Karpas-422 (cell line): ENCODE results near the gene MALL. TPM values are rescaled to one million over a fixed set of nuclear protein-coding genes. Genes with fewer than 3 reads are reported as not detected.
"Not testable (repeated sequence)": the region's sequence is repeated elsewhere in the genome, so short reads cannot be mapped to it uniquely, and the experiment has no call there.

Experiments
- DNase-seq: peaks from one replicate; pipeline ENCODE4 v3.0.0-alpha.2; 2015
- H2AFZ ChIP-seq: fragments of 200-600 bp; sonication (generic); 2 replicates; pipeline ENCODE4 v1.6.1; 2014; ENCODE audit warnings: antibody characterized with exemption, low read length, mixed read lengths
- H3K27ac ChIP-seq: fragments of 200-600 bp; sonication (generic); 2 replicates; pipeline ENCODE4 v1.5.1; 2014; ENCODE audit warnings: mild to moderate bottlenecking, low read length, moderate library complexity
- H3K27me3 ChIP-seq: fragments of 200-600 bp; sonication (generic); 2 replicates; pipeline ENCODE4 v1.6.1; 2014; ENCODE audit warnings: low read length, mixed read lengths
- H3K36me3 ChIP-seq: fragments of 200-600 bp; sonication (generic); 2 replicates; pipeline ENCODE4 v1.6.1; 2014; ENCODE audit warnings: low read length, mixed read lengths; ENCODE audit not compliant: insufficient read depth
- H3K4me1 ChIP-seq: fragments of 200-600 bp; sonication (generic); 2 replicates; pipeline ENCODE4 v1.6.1; 2014; ENCODE audit warnings: mild to moderate bottlenecking, low read length, mixed read lengths
- H3K4me2 ChIP-seq: fragments of 200-600 bp; sonication (generic); 2 replicates; pipeline ENCODE4 v1.6.1; 2014; ENCODE audit warnings: low read length, low read depth, mild to moderate bottlenecking; ENCODE audit not compliant: poor library complexity, severe bottlenecking
- H3K4me3 ChIP-seq: fragments of 200-600 bp; sonication (generic); 2 replicates; pipeline ENCODE4 v1.5.1; 2014; ENCODE audit warnings: mild to moderate bottlenecking, antibody characterized with exemption, low read length, mixed read lengths
- H3K79me2 ChIP-seq: fragments of 200-600 bp; sonication (generic); 2 replicates; pipeline ENCODE4 v1.6.1; 2014; ENCODE audit warnings: mild to moderate bottlenecking, low read length, mixed read lengths
- H3K9ac ChIP-seq: fragments of 200-600 bp; sonication (generic); 2 replicates; pipeline ENCODE4 v1.6.0; 2014; ENCODE audit warnings: low read length
- H3K9me2 ChIP-seq: fragments of 200-600 bp; sonication (generic), shearing (Covaris generic); replicated peaks from 2 replicates; pipeline ENCODE4 v1.6.0; 2014; ENCODE audit warnings: mild to moderate bottlenecking, low read length, moderate library complexity; ENCODE audit not compliant: insufficient read depth
- H3K9me3 ChIP-seq: fragments of 300-700, 200-600 bp; sonication (generic); 2 replicates; pipeline ENCODE4 v1.6.1; 2014; ENCODE audit warnings: low read length, mixed read lengths
- H4K20me1 ChIP-seq: fragments of 200-600 bp; sonication (generic); 2 replicates; pipeline ENCODE4 v1.6.1; 2014; ENCODE audit warnings: mild to moderate bottlenecking, antibody characterized with exemption, low read length, low read depth; ENCODE audit not compliant: insufficient read depth
- total RNA-seq: library from RNA; depleted of rRNA; stranded (reverse); fragments of >200 nt; shearing (Covaris generic); gene quantifications from 2 replicates; pipeline ENCODE4 v1.2.3, GENCODE V29; 2014; ENCODE audit warnings: low replicate concordance

Gene MALL
- total RNA-seq, 1 experiment from 2014 or later: not detected

DNA sequence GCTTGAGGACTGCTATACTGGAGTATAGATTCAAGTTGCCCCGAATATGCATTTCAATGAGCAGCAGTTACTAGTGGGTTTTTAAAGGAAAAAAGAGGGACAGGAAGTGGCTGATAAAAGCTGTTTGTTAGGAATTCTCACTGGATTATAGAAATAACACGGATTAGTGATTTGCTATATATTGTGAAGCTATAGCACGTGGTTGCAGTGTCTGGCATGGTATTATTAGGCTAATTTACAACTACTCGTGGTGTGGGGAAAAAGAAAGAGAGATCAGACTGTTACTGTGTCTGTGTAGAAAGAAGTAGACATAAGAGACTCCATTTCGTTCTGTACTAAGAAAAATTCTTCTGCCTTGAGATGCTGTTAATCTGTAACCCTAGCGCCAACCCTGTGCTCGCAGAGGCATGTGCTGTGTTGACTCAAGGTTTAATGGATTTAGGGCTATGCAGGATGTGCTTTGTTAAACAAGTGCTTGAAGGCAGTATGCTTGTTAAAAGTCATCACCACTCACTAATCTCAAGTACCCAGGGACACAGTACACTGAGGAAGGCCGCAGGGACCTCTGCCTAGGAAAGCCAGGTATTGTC is 59.7 kb downstream of the MALL start:
- H2AFZ ChIP-seq, H3K79me2 ChIP-seq, H3K27ac ChIP-seq, H4K20me1 ChIP-seq, H3K36me3 ChIP-seq, H3K4me3 ChIP-seq, H3K27me3 ChIP-seq, H3K4me2 ChIP-seq, H3K9me2 ChIP-seq, DNase-seq, H3K9ac ChIP-seq, H3K9me3 ChIP-seq, H3K4me1 ChIP-seq: not testable (repeated sequence)

DNA sequence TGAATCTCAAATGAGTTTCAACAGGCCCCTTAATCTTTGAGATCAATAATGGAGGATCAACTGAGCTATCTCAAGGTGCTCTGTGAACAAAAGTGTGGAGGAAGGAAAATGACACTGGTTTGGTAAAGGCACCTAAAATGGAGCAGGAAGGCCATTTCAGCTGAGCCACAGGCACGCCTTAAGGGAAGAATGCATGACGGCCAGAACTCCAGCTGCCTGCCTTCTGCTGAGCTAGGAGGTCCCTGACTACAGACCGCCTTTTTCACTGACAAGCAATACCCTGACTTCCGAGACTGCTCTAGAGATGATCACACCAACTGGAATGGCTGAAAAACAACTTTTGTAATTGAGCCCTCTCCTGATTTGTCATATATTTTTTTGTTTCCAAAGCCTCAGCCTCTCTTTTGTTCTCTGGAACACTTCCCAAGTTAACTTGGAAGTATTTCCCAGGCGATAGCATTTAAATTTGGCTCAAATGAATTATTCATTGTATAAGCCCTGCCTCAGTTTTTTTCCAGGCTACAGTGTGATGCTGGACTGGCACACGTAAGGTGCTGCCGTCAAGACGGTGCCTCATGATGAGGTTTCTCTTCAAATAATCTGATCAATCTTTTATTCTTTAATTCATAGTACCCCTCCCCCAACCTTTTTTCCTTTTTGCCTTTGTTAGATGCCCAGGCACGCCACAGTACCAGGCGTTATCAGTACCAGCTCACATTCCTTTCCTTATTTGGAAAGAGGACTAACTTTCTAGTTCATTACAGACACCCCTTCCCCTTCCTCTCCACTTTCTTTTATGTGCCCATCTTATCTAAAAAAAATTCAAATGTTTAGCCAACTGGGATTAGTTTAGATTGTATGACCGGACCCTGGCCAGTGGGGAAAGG is 60.9 kb downstream of the MALL start:
- H3K9me2 ChIP-seq, DNase-seq, H3K9ac ChIP-seq, H3K9me3 ChIP-seq, H3K4me2 ChIP-seq, H3K27ac ChIP-seq, H3K4me3 ChIP-seq, H3K4me1 ChIP-seq, H3K27me3 ChIP-seq, H4K20me1 ChIP-seq, H3K79me2 ChIP-seq, H3K36me3 ChIP-seq, H2AFZ ChIP-seq: not testable (repeated sequence)

GRCh38 chr2:110053688-110054087 is 61.9 kb downstream of the MALL start:
- H3K4me3 ChIP-seq, H3K4me1 ChIP-seq, DNase-seq, H2AFZ ChIP-seq, H3K9me2 ChIP-seq, H3K79me2 ChIP-seq, H3K9ac ChIP-seq, H4K20me1 ChIP-seq, H3K36me3 ChIP-seq, H3K4me2 ChIP-seq, H3K27me3 ChIP-seq, H3K27ac ChIP-seq, H3K9me3 ChIP-seq: not testable (repeated sequence)

DNA sequence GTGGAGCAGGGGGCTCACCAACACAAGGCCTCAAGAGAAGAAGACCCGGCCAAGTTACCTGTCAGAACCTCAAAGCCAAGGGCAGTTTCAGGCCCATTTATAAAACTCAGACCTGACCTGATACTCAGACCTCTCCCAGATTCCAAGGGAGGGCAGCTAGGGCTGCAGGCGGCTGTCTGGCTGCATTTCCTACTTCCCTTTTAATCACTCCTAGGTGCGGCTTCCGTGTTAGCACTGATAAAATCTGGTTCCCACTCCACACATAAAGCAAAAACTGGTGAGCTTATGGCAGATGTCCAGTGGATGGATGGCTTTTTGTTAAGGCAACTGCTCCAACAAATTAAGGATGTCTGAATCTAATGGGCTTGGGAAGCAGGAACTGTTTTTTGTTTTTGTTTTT is 63.5 kb downstream of the MALL start:
- DNase-seq, H3K9me3 ChIP-seq, H3K27ac ChIP-seq, H2AFZ ChIP-seq, H3K9me2 ChIP-seq, H3K9ac ChIP-seq, H3K4me2 ChIP-seq, H4K20me1 ChIP-seq, H3K27me3 ChIP-seq, H3K4me3 ChIP-seq, H3K79me2 ChIP-seq, H3K4me1 ChIP-seq, H3K36me3 ChIP-seq: not testable (repeated sequence)

- not testable (repeated sequence) for H3K9me3 ChIP-seq, DNase-seq, H4K20me1 ChIP-seq, H3K4me3 ChIP-seq, H2AFZ ChIP-seq, H3K9ac ChIP-seq, H3K4me1 ChIP-seq, H3K27ac ChIP-seq, H3K27me3 ChIP-seq, H3K9me2 ChIP-seq, H3K79me2 ChIP-seq, H3K36me3 ChIP-seq, H3K4me2 ChIP-seq
These were observed 65.4 kb downstream of the MALL start for GRCh38 chr2:110050222-110050621.

GRCh38 chr2:110049769-110050168 is 65.9 kb downstream of the MALL start:
- not testable (repeated sequence) for H3K27ac ChIP-seq, H3K4me1 ChIP-seq, H3K4me3 ChIP-seq, H3K9me3 ChIP-seq, H3K36me3 ChIP-seq, H3K79me2 ChIP-seq, DNase-seq, H3K4me2 ChIP-seq, H2AFZ ChIP-seq, H3K9ac ChIP-seq, H3K27me3 ChIP-seq, H3K9me2 ChIP-seq, H4K20me1 ChIP-seq

DNA sequence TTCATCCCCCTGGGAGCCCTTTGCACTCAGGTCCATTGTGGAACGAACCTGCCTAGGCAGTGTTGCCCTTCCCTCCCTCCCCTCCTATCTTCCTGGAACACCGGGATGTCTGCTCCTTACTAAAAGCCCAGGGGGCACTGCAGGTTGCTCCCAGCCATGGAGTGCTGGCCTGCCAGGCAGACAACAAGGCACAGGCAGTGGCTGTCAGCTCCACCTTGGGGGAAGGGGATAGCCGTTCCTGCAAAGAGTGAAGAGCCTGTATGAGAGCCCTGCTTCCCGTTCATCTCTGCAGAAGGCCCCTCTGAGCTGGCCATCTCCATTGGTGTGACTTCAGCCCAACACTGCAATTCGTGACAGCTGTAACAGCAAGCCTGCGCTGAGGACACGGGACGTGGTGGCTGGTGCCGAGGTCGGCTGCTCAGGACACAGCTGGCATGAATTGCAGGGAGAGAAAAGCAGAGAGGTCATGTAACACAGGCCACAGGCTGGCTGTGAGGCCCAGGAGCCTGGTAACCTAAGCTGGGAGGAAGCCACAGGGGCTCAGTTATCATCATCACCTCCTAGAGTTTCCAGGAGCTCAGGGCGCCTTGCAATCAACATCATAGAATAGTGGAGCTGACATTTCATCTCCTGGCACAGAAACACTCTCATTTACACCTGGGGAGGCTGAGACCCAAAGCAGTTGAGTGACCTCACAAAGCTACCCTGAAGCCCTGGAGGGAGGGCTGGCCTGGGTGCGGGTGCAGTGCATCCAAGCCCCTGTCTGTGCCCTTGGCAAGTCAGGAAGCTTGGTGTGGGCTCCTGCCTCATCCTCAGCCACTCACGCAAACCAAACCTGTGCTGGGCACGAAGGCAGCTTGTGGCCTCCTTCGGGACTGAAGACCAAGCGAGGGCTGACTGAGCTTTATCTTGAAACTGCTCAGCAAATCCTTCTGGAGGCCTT is 67.1 kb downstream of the MALL start:
- H3K9me2 ChIP-seq, DNase-seq: not testable (repeated sequence)

DNA sequence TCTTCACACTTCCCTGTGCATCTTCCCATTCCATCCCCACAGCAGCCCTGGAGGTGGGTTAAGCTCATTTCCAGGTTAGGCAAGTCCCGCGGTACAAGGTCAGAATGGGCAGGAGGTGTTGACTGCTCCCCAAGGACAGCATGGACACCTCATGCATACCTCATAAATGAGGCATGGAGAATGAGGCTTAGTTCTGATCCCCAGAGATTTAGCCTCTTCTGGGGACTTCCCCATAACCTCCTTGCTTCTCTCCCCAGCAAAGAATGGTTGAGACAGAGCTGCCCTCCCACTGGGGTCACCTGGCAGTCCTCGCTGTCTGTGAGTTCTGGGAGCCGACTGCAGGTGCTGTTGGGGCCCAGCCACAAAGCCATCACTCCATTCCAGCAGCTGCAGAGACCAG is 68.4 kb downstream of the MALL start:
- not testable (repeated sequence) for H3K9me2 ChIP-seq, H4K20me1 ChIP-seq, H3K9me3 ChIP-seq, H3K27ac ChIP-seq, H3K79me2 ChIP-seq, H3K4me2 ChIP-seq, H3K4me1 ChIP-seq, H3K27me3 ChIP-seq, H2AFZ ChIP-seq, H3K9ac ChIP-seq, H3K36me3 ChIP-seq, H3K4me3 ChIP-seq, DNase-seq

More for the DNA sequence above, 67.1 kb downstream of the MALL start:
- H3K4me2 ChIP-seq, H3K27me3 ChIP-seq, H3K79me2 ChIP-seq, H4K20me1 ChIP-seq, H3K4me1 ChIP-seq, H3K9me3 ChIP-seq, H3K4me3 ChIP-seq, H2AFZ ChIP-seq, H3K9ac ChIP-seq, H3K27ac ChIP-seq, H3K36me3 ChIP-seq: not testable (repeated sequence)
